PC-9 (cell line): Measurements from ENCODE around the gene TMEM178A. TPM values are rescaled to one million over a fixed set of nuclear protein-coding genes. Genes with fewer than 3 reads are reported as not detected.
A peak's percentile ranks its signal among the peaks of the same experiment; 100 is the strongest.

Experiments used
- BruUV-seq: library from RNA; stranded (reverse); fragments of 400-500 nt; replicated peaks from 2 replicates; lab custom pipeline; 2021; lab: Mats Ljungman, UMichigan
- CTCF ChIA-PET: fragments of 300-600 bp; sonication (Branson Sonifier 250); formaldehyde crosslinking; loops from one replicate; lab custom pipeline; 2022; ENCODE audit warnings: antibody characterized with exemption; lab: Charles Lee
- POLR2A ChIA-PET: fragments of 300-600 bp; sonication (Branson Sonifier 250); formaldehyde crosslinking; loops from one replicate; lab custom pipeline; 2022; ENCODE audit warnings: antibody characterized with exemption; ENCODE audit not compliant: unreplicated experiment; lab: Charles Lee
- DNase-seq, 2 experiments: peaks; one replicate each; pipeline versions ENCODE4 v3.0.0 to v3.0.0-alpha.2; 2015 to 2022; ENCODE audit warnings: mixed read lengths in 1 of 2
- H2AFZ ChIP-seq: fragments of 200-600 bp; sonication (generic); 2 replicates; pipeline ENCODE4 v1.8.1; 2017; ENCODE audit warnings: antibody characterized with exemption
- H3F3A ChIP-seq: fragments of 200-600 bp; sonication (generic); 2 replicates; pipeline ENCODE4 v1.8.1; 2017; ENCODE audit warnings: antibody characterized with exemption, mild to moderate bottlenecking, low read depth; ENCODE audit not compliant: insufficient read depth
- H3K27ac ChIP-seq: fragments of 200-600 bp; sonication (generic); 2 replicates; pipeline ENCODE4 v1.6.1; 2016; ENCODE audit warnings: mixed run types
- H3K27me3 ChIP-seq: fragments of 200-600 bp; sonication (generic); 2 replicates; pipeline ENCODE4 v1.6.1; 2016; ENCODE audit warnings: low read depth, mixed run types; ENCODE audit not compliant: insufficient read depth
- H3K36me3 ChIP-seq: fragments of 200-600 bp; sonication (generic); 2 replicates; pipeline ENCODE4 v1.6.1; 2016; ENCODE audit warnings: low read depth, mixed run types
- H3K4me1 ChIP-seq: fragments of 200-600 bp; sonication (generic); replicated peaks from 2 replicates; pipeline ENCODE4 v1.6.1; 2016; ENCODE audit warnings: mixed run types; ENCODE audit not compliant: insufficient read depth
- H3K4me2 ChIP-seq: fragments of 200-600 bp; sonication (generic); 2 replicates; pipeline ENCODE4 v1.6.1; 2017; ENCODE audit warnings: mixed run types
- H3K4me3 ChIP-seq: fragments of 200-600 bp; sonication (generic); 2 replicates; pipeline ENCODE4 v1.6.1; 2016; ENCODE audit warnings: mixed run types
- H3K79me2 ChIP-seq: fragments of 200-600 bp; sonication (generic); 2 replicates; pipeline ENCODE4 v1.6.1; 2017; ENCODE audit warnings: low read depth, mixed run types
- H3K9me2 ChIP-seq: fragments of 200-600 bp; sonication (generic); 2 replicates; pipeline ENCODE4 v1.8.1; 2017; ENCODE audit warnings: mild to moderate bottlenecking; ENCODE audit not compliant: insufficient read depth
- H3K9me3 ChIP-seq: fragments of 200-600 bp; sonication (generic); 2 replicates; pipeline ENCODE4 v1.8.1; 2016; ENCODE audit warnings: low read depth; ENCODE audit not compliant: insufficient read depth
- H4K20me1 ChIP-seq: fragments of 200-600 bp; sonication (generic); 2 replicates; pipeline ENCODE4 v1.8.1; 2017; ENCODE audit not compliant: insufficient read depth
- CTCF ChIP-seq: fragments of 200-600 bp; sonication (generic); conservative IDR thresholded peaks from 2 replicates; pipeline ENCODE4 v1.6.1; 2017; ENCODE audit warnings: mixed run types, antibody characterized with exemption, mild to moderate bottlenecking, moderate library complexity
- EZH2 ChIP-seq: fragments of 200-600 bp; sonication (generic); IDR thresholded peaks from 2 replicates; pipeline ENCODE4 v1.8.0; 2017; ENCODE audit warnings: antibody characterized with exemption, low read depth
- intact Hi-C: fragments of 100-400 bp; cut with micrococcal nuclease; formaldehyde crosslinking; loops from one replicate; pipeline ENCODE4 v1.10.0; 2022; ENCODE audit not compliant: unreplicated experiment
- total RNA-seq: library from RNA; stranded (reverse); gene quantifications from 2 replicates; pipeline ENCODE4 v1.2.3, GENCODE V29; 2021

TMEM178A gene
- total RNA-seq, 1 experiment from 2014 or later: 2.8 TPM

GRCh38 chr2:39632876-39633275, 32.8 kb upstream of the TMEM178A start:
- Histone ChIP-seq H3K36me3 (no peaks in the 10 kb centered on the region), H3K27ac (no peak overlapping the region), H3K4me1 (0 out of 2 replicates have a peak, but pooled peaks cover 4% of the 10 kb centered on the region), H3K4me2 (no peak overlapping the region), H3K9me3 (no peaks in the 10 kb centered on the region; the same call in 1 of the 2 replicates), H2AFZ (no peak overlapping the region), H3K4me3 (no peak overlapping the region), H3K79me2 (no peaks in the 10 kb centered on the region), H3K9me2 (no peaks in the 10 kb centered on the region), H3K27me3 (no peaks in the 10 kb centered on the region), H4K20me1 (no peaks in the 10 kb centered on the region), H3F3A (no peaks in the 10 kb centered on the region)
- POLR2A ChIA-PET: interaction anchor here (0.6 kb wide), 1 partner anchor 8 kb away, joined by 4 read pairs; no protein-coding TSS in a partner anchor
- CTCF ChIA-PET: no interaction called here
- intact Hi-C loops: no loop called here
- TF ChIP-seq EZH2 (no peak), CTCF (no peak)
- BruUV-seq: no TSS peak
- DNase-seq: peak in 1 of 2 experiments; percentile 15

DNA sequence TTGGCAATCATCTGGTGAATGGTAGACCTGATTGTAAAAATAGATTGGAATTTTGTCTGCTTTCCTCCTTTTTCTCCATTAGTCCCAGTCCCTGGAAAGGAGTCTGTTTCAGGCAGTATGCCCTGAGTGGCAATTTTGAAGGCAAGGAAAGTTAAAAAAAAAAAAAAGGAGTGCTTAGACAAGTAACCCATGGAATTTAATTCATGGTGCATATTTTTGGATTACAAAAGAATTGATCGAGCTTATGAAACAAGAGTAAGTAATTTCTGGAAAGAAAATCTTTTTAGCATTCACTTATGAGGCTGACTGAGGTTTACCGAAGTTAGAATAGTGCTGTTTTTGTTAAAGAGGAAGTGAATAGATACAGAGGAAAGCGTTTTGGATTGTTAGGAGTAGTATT, 29.4 kb upstream of the TMEM178A start:
- DNase-seq: no peak
- no peak overlapping the region for H2AFZ ChIP-seq
- no TSS peak for BruUV-seq
- ChIA-PET POLR2A (interaction anchor here (0.6 kb wide), 1 partner anchor 11 kb away, joined by 9 read pairs; no protein-coding TSS in a partner anchor), CTCF (no interaction called here)
- no peaks in the 10 kb centered on the region for H3K36me3 ChIP-seq
- no peaks in the 10 kb centered on the region for H3K79me2 ChIP-seq
- H4K20me1 ChIP-seq: no peaks in the 10 kb centered on the region
- no peak for TF ChIP-seq CTCF
- no peak for TF ChIP-seq EZH2
- H3K9me2 ChIP-seq: no peaks in the 10 kb centered on the region
- H3K9me3 ChIP-seq: no peaks in the 10 kb centered on the region
- H3K27ac ChIP-seq: no peak overlapping the region
- H3F3A ChIP-seq: no peaks in the 10 kb centered on the region
- intact Hi-C loops: no loop called here
- H3K4me2 ChIP-seq: no peak overlapping the region
- no peak overlapping the region for H3K4me3 ChIP-seq
- H3K27me3 ChIP-seq: no peaks in the 10 kb centered on the region
- 0 out of 2 replicates have a peak, but pooled peaks cover 3% of the 10 kb centered on the region for H3K4me1 ChIP-seq

DNA sequence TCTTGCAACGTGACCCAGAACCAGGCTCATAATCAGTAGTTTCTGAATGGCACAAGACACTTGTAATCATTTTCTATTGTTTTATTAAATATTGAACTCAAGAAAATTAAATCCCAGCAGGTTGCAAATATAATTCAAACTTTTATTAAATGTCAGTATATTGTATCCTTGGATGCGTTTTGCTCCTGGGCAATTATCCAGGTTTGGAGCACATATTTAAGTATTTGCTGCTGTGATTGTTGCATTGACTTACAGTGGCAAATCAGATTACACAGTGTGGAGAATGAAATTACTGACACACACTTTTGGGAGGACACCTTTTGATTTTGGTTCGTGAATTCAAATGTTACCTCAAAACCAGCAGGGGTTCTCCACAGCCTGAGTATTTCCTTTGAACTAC, 27.1 kb upstream of the TMEM178A start:
- intact Hi-C loops: no loop called here
- no peak overlapping the region for H3K4me2 ChIP-seq
- H3K9me2 ChIP-seq: no peaks in the 10 kb centered on the region
- no peaks in the 10 kb centered on the region for H3K9me3 ChIP-seq
- H3K36me3 ChIP-seq: no peaks in the 10 kb centered on the region
- POLR2A ChIA-PET: no interaction called here
- H3K27ac ChIP-seq: no peak overlapping the region
- no peak overlapping the region for H2AFZ ChIP-seq
- DNase-seq: no peak
- H3K4me1 ChIP-seq: peaks cover 13% of the 10 kb centered on the region
- no peaks in the 10 kb centered on the region for H3K27me3 ChIP-seq
- CTCF ChIA-PET: no interaction called here
- H3K4me3 ChIP-seq: no peak overlapping the region
- BruUV-seq: no TSS peak
- H3F3A ChIP-seq: no peaks in the 10 kb centered on the region; the same call in 1 of the 2 replicates
- TF ChIP-seq CTCF (no peak), EZH2 (no peak)
- H4K20me1 ChIP-seq: no peaks in the 10 kb centered on the region
- no peaks in the 10 kb centered on the region for H3K79me2 ChIP-seq
